Hematopoietic multipotent progenitor cell treated with erythropoietin and hydrocortisone succinate and interleukin-3 and kit ligand, for 17 days (in vitro differentiated cells): ENCODE data around the gene CUL7.
A peak's percentile ranks its signal among the peaks of the same experiment; 100 is the strongest.

ENCODE experiments used
- DNase-seq: peaks from one replicate; pipeline ENCODE4 v3.0.0-alpha.2; 2015; ENCODE audit warnings: low spot score

The CUL7 gene

DNA sequence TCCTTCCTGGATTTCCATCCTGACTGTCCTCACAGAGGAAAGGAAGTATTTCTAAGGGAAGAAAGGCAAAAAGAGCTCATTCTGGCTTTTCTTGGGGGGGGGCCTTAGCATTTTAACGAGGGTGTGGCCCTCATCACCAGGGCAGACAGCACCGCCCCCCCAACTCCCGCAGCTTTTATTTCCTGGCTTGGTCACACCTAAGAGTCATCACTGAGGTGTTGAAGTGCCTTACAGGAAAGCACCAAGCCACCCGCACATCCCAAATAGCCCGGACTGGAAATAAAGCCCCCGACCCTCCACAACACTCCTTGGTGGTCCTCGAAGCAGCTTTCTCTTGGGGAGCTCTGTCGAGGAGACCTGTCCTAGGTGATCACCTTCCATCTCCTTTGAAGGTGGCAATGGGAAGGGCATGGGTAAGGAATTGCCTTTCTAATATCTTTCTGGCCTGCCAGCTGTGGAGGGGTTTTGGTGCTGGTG is 23.7 kb upstream of the CUL7 start:
- DNase-seq, result no peak

GRCh38 chr6:43076464-43077332 is 23.0 kb upstream of the CUL7 start:
- DNase-seq, result no peak

DNA sequence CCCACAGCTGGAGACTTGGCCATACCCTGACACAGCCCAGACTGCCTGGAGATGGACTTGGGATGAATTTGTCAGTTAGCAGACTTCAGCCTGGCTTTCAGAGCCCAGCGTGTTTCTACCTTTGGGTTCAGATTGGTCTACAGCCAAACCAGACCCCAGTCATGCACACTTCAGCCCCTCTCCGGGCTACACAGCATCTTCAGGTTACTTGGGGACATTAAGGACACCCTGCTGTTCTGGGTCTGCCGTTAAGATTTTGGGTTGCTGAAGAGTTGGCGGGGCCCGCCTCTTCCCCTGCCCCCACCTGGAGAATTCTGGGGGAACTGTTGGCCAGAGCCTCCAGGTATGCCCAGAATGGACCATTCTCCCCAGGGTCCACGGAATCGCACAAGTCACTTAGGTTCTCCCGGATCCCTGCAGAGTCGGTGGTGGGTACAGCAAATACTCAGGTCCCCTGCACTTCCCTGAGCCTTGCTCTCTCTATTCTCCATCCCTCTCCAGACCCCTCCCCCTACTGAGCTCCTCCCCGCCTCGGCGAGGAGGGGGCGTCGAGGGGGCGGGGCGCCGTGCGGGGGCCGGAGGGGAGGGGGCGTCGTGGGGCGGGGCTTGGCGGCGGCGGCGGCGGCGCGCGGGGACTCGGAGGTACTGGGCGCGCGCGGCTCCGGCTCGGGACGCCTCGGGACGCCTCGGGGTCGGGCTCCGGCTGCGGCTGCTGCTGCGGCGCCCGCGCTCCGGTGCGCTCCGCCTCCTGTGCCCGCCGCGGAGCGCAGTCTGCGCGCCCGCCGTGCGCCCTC is 22.2 kb upstream of the CUL7 start, which contains the start of gene PTK7:
PTK7 (plus strand) TSS at position 645 of the 794 bp plus-strand sequence. CDS start 175 bp downstream, outside the sequence.
- DNase-seq, result no peak

GRCh38 chr6:43074847-43075669 is 21.4 kb upstream of the CUL7 start:
- no peak for DNase-seq

DNA sequence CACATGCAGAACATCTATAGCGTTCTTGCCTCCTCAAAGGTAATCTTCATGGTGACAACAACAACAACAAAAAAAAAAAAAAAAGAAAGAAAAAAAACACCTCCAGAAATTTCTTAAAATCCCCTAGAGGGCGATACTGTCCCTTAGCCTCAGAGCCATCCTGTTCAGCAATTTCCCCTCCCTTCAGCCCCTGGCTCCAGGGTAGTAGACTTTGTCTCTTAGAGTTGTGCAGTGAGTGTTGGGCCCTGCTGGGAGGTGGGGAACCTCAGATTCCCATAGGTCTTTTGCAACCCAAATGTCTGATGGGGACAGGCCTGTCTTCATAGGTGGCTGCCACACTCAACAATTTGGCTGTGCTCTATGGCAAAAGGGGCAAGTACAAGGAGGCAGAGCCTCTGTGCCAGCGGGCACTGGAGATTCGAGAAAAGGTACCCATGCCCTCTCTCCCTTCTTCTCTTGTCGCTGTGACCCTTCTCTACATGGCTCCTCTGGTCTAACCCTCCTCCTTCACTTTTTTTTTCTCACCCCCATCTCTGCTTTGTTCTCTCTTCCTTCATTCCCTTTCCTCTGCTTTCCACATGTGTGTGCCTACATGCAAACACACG is 16.5 kb upstream of the CUL7 start:
- peak; percentile 67 for DNase-seq

DNA sequence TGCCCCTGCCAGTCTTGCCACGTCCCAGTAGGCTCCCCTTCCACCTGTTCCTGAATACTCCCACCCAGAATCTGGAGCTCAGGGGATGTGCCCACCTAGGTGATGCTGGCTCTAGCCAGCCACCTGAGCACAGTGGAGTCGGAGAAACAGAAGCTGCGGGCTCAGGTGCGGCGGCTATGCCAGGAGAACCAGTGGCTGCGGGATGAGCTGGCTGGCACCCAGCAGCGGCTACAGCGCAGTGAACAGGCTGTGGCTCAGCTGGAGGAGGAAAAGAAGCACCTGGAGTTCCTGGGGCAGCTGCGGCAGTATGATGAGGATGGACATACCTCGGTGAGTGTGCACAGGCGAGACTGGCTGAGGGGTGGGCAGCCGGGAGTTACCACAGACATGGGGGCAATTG is 9.2 kb upstream of the CUL7 start:
- no peak for DNase-seq

- no peak for DNase-seq
These were observed 8.2 kb upstream of the CUL7 start for GRCh38 chr6:43061861-43062260.

- DNase-seq, result no peak
These were observed 7.3 kb upstream of the CUL7 start for GRCh38 chr6:43060755-43061633.

DNA sequence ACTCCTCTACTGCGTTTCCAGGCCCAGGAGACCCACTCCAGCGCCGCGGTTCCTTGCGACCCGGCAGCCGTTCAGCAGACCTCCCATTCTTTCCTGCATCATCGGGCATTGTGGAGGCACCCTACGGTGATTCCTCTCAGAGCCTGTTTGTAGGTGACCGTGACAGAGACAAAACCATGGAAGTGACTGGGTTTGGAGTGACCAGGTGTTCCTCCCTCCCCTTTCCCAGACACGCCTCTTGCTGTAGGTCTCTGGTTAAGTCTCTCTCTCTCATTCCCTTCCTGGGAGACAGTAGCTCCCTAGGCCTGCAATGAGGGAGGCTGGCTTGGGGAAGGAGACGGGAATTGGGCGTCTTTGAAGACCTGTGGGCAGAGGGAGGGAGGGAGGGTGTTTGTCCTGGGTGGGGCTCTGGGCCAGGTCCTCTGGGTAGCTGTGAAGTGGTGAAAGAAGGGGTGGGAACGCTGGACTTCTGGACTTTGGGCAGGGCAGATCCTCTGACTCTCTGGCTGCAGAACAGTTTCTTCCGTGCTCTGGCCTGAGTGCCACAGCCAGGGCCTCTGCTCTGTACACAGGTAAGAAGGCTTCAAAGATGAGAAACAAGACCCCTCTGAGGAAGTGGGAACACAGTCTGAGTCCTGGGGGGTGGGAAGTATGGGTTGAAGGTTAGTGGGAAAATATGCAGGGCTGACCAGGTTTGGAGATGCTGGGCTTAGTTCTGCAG is 6.5 kb upstream of the CUL7 start:
- DNase-seq, result peak; percentile 64

DNA sequence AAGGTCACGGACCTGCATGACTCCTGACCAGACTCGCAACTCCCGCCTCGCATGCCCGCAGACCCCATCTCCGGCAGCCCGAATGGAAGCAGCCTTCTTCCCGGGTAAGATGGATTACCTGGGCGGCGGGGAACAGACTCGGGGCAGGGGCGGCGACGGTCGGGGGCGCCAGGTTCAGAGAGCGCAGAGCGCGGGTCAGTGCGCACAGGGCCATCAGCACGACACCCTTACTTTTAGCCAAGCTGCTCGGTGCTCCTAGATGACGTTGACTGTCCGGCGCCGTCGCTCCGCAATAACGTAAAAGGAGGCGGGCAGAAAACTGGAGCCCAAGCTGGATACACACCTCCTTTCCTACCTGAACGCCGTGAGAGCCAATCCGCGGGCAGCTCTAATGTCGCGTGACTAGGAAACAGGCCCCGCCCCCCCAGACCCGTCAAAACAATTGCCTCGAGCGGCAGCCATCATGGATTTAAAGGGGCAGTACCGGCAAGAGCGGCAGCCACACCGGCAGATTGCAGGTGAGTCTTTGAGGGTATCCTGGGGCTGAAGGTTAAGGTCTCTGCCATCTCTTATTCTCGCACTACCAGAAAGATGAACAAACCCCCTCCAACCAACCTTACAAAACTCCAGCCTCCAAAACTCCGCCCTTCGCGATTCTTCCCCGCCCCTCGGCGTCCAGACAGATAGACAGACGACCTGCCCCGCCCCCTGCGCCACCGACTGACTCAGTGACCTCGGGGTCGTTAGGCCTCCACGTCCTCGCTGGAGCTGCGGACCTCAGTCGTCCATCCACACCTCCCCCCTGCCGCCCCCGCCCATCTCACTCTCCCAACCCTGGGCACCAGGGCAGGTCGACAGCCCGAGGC is 5.8 kb upstream of the CUL7 start, which contains the start of the genes KLC4 and MRPL2:
KLC4 (plus strand) TSS at position 464 of the 866 bp plus-strand sequence. CDS start 1,705 bp downstream, outside the sequence.
MRPL2 (minus strand) TSS at position 267 of the 866 bp plus-strand sequence; CDS start at position 214, 53 bp downstream.
- DNase-seq, result peak; percentile 99

DNA sequence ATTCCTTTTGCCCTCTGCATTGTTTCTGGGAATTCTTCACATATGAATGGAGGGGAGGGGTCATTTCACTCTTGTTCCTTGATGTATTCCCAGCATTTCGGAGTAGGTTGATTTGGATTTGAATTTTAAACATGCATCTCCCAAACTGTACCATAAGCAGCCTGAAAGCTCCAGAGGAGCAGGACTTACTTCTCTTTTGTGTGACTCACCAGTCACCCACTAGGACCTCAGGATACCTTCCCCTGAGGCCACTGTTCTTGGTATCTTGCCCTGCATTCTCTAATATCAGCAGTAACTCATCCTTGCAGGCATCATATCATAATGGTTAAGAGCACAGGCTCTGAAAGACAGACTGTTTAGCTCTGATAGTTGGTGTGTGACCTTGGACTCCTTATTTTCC is 4.9 kb upstream of the CUL7 start:
- DNase-seq, result no peak

DNA sequence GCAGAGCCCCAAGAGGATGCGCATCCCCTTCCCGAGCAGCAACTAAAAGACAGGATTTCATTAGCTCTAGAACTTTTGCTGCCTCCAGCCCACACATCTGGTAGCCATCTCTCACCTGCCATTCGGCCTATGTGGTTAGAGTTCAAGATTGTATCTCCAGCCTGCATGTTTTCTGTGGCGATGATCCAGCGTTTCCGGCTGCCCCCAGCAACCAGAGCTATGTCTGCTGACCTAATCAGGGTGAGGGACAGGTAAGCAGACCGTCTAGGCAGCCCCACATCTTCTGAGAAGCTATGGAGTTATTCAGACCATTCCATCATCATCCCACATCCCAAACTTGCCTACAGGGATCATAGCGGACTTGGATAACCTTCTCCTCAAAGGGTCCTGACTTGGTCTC is 2.3 kb upstream of the CUL7 start:
- DNase-seq, result no peak

- peak; percentile 22 for DNase-seq
These were observed 724 bp upstream of the CUL7 start for GRCh38 chr6:43054206-43054943.

DNA sequence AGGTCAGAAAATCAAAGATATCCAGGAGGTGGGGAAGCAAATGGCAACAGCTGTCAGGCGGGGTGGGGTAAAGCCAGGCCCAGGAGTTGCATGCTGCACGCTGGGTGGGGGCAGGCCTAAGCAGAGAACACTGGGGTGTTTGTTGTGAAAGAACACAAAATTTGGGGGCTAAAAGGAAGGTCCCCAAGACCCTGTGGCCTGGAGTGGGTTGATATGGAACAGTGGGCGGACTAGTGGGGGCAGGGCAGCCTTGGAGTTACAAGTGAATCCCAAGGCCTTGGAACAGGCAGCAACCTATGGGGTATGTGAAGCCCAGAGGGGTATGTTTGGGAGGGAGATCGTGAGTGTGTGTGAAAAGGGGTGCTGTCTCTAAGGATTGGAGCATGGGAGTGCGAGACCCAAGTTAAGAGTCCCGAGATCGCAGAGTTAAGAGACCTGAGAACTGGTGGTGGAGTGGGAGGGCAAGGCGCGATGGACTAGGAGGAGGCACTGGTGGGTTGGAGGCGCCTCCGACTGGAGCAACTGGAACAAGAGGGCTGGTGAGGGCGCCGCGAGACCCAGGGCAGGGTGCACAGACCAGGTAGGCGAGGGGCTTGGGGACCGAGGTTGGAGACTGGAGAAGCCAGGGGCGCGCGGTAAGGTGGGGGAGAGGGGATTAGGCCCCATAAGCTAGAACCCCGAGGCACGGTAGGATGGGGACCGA is 658 bp downstream of the CUL7 start:
- peak; percentile 38 for DNase-seq

- no peak for DNase-seq
These were observed 1.3 kb downstream of the CUL7 start for GRCh38 chr6:43052225-43052841.

- DNase-seq, result no peak
These were observed 2.7 kb downstream of the CUL7 start for GRCh38 chr6:43050981-43051380.

DNA sequence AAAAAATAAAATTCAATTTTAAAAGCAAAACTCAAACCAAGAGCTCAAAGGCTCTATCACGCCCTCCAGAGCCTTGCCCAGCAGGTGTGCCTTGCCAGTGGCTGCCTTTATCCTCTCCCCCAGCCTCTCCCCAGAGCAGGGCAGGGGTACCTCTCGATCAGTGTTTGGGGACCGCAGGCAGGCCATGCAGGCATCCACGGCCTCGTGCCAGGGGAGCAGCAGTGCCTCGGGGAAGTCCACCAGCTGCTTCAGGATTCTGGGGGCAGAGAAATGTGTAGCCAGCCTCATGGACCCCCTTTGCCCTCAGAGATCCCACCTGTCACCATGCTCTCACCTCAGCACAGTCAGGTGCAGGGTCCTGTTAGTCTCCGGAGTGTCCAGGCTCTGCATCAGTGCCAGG is 5.7 kb downstream of the CUL7 start:
- DNase-seq, result no peak
